ENCODE measurements around the gene C4A. TPM values are rescaled to one million over a fixed set of nuclear protein-coding genes. Genes with fewer than 3 reads are reported as not detected.
"Not testable (repeated sequence)": the region's sequence is repeated elsewhere in the genome, so short reads cannot be mapped to it uniquely, and the experiment has no call there.

The C4A gene
- total RNA-seq, 1 donor from 2014 or later = 1.3 TPM

DNA sequence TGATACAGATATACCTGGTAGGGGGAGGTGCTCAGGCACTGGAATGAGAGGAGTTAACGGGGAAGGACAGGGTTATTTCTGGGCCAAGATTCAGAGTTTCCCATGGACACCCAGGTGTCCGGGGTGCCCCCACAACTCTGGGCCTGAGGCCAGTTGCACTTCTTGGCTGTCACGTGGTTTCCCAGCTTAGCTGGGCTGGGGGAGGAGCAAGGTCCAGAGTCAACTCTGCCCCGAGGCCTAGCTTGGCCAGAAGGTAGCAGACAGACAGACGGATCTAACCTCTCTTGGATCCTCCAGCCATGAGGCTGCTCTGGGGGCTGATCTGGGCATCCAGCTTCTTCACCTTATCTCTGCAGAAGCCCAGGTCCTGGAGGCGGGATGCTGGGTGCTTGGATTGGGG lies 32.7 kb downstream of the C4A start, which contains the start of gene C4B:
Gene C4B, plus strand, starts transcription at position 249 of the 400 bp plus-strand sequence. Its CDS starts 51 bp downstream, at position 300.
- not testable (repeated sequence) for DNase-seq (ENCODE audit: extremely low read depth, low read depth, low spot score)

DNA sequence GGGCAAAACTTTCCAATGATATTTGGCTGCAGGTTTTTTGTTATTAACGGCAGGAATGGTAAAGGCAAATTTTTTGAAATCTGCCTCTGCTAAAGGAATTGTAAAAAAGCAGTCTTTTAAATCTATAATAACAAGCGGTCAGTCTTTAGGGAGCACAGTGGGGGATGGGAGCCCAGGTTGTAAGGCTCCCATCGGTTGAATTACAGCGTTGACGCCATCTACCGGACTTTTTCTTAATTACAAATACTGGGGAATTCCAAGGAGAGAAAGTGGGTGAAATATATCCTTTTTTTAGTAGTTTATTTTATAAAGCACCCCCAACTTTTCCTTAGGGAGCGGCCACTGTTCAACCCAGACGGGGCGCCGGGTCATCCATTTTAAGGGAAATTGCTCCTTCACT lies 40.2 kb downstream of the C4A start:
- DNase-seq (ENCODE audit: extremely low read depth, low read depth, low spot score) = not testable (repeated sequence)

DNA sequence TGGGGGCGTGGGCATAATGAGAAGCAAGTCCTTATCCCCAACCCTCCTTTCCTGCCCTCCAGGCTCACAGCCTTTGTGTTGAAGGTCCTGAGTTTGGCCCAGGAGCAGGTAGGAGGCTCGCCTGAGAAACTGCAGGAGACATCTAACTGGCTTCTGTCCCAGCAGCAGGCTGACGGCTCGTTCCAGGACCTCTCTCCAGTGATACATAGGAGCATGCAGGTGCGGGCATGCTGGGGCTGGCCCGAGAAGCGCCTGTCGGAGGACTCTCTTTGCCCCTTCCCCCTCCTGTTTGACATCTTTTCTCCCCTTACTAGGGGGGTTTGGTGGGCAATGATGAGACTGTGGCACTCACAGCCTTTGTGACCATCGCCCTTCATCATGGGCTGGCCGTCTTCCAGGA lies 46.8 kb downstream of the C4A start:
- not testable (repeated sequence) for DNase-seq (ENCODE audit: extremely low read depth, low read depth, low spot score)

DNA sequence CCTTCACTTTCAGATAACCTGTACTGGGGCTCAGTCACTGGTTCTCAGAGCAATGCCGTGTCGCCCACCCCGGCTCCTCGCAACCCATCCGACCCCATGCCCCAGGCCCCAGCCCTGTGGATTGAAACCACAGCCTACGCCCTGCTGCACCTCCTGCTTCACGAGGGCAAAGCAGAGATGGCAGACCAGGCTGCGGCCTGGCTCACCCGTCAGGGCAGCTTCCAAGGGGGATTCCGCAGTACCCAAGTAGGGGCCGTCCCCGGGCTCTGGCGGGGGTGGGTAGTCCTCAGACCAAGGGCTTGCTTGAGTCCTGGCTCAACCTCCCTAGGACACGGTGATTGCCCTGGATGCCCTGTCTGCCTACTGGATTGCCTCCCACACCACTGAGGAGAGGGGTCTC lies 47.7 kb downstream of the C4A start:
- DNase-seq (ENCODE audit: extremely low read depth, low read depth, low spot score) = not testable (repeated sequence)

DNA sequence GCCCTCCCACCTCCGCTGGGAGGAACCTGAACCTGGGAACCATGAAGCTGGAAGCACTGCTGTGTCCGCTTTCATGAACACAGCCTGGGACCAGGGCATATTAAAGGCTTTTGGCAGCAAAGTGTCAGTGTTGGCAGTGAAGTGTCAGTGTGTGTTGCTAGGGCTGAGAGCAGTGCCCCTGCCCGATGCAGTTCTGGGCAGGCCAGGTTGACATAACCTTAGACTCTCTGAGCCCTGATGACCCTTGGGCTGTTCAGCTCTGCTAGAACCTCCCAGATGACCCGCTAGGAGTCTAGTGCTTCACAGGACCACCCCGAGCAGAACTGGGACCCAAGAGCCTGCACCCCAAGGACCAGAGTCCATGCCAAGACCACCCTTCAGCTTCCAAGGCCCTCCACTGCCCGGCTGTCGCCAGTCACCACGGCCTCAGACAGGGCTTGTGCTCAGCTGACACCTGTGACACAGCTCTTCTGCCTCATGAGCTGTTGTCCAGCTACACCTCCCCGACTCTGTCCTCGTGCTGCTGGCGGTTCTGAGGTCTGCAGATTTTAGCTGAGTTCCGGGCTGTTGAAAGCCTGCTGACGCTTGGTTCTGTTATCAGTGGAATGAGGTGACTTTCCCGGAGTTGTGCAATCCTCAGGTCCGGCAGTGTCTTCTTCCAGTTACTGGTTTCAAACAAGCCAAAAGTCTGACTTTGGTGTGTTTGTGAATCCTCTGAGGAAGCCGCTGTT lies 53.6 kb downstream of the C4A start:
- not testable (repeated sequence) for DNase-seq (ENCODE audit: extremely low read depth, low read depth, low spot score)

DNA sequence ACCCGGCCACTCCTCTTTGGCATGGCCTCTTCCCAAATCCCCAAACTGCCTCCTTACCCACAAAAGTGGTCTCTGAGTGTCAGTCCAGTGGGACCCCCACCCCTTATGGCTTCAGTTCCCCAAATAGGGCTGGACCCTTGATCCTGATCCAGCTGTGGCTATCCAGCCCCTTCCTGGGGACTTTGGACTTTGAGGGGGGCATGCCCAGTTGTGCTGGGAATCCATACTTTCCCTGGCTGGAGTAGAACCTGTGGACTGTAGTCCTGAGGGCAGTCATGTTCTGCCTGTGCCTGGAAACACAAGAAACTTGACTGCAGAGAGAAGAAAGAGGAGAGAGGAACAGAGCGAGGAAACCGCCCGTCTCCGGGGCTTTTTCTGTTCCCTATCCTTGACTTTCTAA lies 55.3 kb downstream of the C4A start:
- DNase-seq (ENCODE audit: extremely low read depth, low read depth, low spot score) = not testable (repeated sequence)

DNA sequence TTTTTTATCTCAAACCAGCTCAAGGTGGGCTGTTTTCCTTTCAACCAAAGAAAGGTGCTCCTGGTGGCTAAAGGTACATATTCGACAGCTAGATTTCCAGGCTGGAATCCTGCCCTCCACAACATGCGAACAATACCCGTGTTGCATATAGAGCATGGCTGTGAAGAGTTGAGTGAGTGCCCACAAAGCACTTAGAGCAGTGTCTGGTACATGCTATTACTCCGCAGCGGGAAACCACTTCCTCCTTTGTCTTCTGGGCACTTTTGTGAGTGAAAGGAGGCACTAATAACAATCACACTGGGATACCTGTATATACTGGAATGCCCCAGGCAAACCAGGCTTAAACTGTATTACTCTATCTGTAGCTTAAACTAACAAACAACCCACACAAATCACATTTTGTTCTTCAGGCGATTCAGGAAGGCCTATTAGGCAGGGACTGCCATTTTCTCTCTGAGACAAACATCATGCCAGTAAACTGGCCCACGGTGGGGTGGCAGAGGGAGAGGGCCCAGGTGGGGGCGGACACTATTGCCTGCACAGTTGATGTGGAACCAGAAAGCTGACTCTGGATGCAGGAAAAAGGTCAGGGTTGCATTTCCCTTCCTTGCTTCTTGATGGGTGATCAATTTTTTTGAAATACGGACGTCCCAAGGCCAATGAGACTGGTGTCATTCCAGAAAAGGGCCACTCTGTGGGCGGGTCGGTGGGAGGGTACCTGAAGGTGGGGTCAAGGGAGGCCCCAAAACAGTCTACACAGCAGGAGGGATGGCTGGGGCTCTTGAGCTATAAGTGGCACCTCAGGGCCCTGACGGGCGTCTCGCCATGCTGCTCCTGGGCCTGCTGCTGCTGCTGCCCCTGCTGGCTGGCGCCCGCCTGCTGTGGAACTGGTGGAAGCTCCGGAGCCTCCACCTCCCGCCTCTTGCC lies 56.0 kb downstream of the C4A start, which contains the start of gene CYP21A2:
Gene CYP21A2, plus strand, starts transcription at position 818 of the 927 bp plus-strand sequence. Its CDS starts 8 bp downstream, at position 826.
- not testable (repeated sequence) for DNase-seq (ENCODE audit: extremely low read depth, low read depth, low spot score)

DNA sequence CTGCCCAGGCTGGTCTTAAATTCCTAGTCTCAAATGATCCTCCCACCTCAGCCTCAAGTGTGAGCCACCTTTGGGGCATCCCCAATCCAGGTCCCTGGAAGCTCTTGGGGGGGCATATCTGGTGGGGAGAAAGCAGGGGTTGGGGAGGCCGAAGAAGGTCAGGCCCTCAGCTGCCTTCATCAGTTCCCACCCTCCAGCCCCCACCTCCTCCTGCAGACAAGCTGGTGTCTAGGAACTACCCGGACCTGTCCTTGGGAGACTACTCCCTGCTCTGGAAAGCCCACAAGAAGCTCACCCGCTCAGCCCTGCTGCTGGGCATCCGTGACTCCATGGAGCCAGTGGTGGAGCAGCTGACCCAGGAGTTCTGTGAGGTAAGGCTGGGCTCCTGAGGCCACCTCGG lies 57.0 kb downstream of the C4A start:
- not testable (repeated sequence) for DNase-seq (ENCODE audit: extremely low read depth, low read depth, low spot score)

DNA sequence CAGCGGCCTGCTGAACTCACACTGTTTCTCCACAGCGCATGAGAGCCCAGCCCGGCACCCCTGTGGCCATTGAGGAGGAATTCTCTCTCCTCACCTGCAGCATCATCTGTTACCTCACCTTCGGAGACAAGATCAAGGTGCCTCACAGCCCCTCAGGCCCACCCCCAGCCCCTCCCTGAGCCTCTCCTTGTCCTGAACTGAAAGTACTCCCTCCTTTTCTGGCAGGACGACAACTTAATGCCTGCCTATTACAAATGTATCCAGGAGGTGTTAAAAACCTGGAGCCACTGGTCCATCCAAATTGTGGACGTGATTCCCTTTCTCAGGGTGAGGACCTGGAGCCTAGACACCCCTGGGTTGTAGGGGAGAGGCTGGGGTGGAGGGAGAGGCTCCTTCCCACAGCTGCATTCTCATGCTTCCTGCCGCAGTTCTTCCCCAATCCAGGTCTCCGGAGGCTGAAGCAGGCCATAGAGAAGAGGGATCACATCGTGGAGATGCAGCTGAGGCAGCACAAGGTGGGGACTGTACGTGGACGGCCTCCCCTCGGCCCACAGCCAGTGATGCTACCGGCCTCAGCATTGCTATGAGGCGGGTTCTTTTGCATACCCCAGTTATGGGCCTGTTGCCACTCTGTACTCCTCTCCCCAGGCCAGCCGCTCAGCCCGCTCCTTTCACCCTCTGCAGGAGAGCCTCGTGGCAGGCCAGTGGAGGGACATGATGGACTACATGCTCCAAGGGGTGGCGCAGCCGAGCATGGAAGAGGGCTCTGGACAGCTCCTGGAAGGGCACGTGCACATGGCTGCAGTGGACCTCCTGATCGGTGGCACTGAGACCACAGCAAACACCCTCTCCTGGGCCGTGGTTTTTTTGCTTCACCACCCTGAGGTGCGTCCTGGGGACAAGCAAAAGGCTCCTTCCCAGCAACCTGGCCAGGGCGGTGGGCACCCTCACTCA lies 57.7 kb downstream of the C4A start:
- not testable (repeated sequence) for DNase-seq (ENCODE audit: extremely low read depth, low read depth, low spot score)

DNA sequence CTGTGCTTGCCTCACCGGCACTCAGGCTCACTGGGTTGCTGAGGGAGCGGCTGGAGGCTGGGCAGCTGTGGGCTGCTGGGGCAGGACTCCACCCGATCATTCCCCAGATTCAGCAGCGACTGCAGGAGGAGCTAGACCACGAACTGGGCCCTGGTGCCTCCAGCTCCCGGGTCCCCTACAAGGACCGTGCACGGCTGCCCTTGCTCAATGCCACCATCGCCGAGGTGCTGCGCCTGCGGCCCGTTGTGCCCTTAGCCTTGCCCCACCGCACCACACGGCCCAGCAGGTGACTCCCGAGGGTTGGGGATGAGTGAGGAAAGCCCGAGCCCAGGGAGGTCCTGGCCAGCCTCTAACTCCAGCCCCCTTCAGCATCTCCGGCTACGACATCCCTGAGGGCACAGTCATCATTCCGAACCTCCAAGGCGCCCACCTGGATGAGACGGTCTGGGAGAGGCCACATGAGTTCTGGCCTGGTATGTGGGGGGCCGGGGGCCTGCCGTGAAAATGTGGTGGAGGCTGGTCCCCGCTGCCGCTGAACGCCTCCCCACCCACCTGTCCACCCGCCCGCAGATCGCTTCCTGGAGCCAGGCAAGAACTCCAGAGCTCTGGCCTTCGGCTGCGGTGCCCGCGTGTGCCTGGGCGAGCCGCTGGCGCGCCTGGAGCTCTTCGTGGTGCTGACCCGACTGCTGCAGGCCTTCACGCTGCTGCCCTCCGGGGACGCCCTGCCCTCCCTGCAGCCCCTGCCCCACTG lies 58.6 kb downstream of the C4A start:
- DNase-seq (ENCODE audit: extremely low read depth, low read depth, low spot score) = not testable (repeated sequence)

DNA sequence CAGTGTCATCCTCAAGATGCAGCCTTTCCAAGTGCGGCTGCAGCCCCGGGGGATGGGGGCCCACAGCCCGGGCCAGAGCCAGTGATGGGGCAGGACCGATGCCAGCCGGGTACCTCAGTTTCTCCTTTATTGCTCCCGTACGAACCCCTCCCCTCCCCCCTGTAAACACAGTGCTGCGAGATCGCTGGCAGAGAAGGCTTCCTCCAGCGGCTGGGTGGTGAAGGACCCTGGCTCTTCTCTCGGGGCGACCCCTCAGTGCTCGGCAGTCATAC lies 59.1 kb downstream of the C4A start:
- not testable (repeated sequence) for DNase-seq (ENCODE audit: extremely low read depth, low read depth, low spot score)

DNA sequence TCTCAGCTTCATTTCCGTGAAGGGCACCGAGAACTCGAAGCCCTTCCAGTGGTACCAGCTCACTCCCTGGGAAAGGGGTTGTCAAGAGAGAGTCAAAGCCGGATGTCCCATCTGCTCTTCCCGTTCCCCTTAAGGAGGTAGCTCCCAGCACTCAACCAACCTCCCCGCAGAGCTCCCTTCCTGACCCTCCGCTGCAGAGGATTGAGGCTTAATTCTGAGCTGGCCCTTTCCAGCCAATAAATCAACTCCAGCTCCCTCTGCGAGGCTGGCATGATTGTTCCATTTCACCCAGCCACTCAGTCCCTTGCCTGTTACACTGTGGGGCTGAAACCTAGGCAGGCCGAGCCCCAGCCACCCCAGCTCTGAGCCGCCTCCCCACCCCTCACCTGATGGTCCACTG lies 59.5 kb downstream of the C4A start:
- not testable (repeated sequence) for DNase-seq (ENCODE audit: extremely low read depth, low read depth, low spot score)

DNA sequence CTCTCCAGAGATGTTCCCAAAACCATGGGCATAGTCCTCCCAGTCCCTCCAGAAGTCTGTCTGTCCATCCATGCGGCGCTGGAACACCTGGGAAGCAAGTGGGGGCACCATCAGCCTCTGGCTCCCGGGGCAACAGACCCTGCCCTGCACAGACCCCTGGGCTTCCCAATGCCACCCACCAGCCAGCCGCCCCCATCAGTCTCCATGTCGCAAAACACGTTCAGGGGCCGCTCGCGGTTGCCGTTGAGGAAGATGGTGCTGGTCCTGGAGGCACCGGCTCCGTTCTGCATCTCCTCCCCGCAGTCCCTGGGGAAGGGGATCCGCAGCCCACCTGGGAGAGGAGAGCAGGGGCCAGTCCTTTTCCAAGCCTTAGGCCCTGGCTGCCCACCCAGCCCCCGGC lies 60.4 kb downstream of the C4A start:
- DNase-seq (ENCODE audit: extremely low read depth, low read depth, low spot score) = not testable (repeated sequence)

DNA sequence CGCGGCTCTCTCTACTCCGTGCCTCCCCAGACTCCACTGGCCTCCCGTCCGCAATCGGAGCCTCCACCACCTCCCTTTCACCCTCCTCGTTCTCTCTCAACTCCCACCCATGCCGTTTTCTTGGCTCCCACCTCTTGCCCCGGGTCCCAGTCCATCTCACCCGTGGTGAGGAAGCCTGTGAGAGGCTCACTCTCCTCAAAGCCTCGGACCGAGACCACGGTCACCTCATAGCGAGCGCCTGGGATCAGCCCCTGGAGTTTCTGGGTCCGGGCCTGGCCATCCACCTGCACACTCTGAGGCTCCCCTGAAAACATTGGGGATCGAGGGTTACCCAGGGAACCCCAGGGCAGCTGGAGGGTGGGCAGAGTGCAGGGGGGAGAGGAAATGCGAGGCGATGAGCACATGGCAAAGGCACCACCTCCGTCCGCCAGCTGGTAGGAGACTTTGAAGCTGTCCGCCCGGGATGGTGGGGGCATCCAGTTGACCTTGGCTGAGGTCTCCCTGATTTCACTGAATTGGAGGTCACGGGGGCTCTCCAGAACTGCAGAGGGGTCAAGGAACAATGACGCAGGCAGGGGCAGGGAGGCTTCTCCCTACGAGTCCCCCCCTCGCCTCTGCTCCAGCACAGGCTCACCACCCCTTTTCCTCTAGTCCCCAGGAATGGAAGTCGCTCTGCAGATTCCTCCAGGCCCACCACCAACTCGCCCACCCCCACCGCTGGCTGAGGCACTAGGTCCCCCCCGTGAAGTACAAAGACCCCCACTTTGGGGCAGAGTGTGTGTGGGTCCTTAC lies 61.9 kb downstream of the C4A start:
- DNase-seq (ENCODE audit: extremely low read depth, low read depth, low spot score) = not testable (repeated sequence)

DNA sequence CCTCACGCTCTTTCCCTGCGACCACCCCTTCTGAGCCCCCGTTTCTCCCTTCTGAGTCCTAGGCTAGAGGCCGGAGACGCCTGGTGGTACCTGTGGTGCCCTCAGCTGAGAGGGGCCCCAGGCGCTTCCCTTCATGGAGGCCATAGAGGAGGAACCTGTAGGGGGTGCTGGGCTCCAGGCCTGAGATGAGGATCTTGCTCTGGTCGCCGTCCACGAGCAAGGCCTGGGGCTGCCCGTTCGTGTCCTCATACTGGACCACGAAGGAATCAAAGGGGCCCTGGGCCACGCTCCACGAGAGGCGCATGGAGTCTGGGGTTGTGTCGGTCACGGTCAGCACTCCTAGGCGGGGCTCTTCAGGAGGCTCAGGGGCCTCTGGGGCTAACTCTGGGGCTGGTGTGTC lies 63.1 kb downstream of the C4A start:
- DNase-seq (ENCODE audit: extremely low read depth, low read depth, low spot score) = not testable (repeated sequence)

DNA sequence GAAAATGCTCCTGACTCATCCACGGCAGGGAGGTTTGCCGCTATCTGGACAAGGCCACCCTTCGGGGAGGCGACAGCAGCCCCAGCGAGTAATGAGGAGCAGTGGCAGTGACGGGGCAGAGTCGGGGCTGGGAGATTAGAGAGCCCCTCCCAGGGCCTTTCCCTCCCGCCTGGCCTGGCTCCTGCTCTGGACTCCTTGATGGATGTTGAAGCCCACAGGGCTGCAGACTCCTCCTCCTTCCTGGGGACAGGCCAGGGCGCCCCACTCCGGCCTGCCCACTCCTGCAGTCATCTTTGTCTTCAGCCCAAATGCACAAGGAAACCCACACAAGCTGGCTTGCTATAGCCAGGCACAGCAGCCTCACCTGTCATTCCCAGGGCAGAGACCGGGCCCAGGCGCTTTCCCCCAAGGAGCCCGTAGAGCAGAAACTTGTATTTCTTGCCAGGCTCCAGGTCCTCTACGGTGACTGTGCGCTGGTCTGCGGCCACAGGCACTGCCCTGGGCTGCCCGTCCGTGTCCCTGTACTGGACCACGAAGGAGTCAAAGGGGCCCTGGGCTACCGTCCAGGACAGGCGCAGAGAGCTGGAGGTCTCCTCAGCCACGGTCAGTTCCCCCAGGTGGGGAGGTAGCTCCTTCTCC lies 64.1 kb downstream of the C4A start:
- DNase-seq (ENCODE audit: extremely low read depth, low read depth, low spot score) = no peak

DNA sequence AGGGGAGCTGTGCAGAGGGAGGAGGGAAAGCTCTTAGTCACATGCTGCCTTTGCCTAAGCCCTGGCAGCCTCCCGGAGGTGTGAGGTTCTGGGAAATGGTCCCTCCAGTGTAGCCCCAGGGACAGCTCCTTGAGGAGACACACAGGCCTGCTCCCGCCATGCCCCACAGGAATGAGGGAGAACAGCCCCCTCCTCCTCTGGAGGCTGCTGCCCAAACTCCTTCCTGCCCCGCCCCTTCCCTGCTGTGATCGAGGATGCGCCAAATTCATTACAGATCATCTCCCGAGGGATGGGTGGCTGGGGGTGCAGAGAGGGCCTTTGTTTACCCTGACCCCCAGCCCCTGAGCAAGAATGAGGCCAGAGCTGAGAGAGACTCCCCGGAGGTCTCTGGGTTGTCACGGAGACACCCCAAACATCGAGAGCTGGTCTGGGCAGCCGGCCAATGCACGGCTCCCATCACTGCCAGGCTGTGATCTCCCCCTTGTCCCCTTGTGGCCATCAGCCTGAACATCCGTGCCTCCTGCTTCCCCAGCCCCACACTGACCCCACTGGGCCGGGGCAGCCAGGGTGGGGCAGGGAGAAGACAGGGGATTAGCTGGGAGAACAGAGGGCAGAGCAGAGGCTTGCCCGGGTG lies 64.7 kb downstream of the C4A start:
- DNase-seq (ENCODE audit: extremely low read depth, low read depth, low spot score) = no peak

DNA sequence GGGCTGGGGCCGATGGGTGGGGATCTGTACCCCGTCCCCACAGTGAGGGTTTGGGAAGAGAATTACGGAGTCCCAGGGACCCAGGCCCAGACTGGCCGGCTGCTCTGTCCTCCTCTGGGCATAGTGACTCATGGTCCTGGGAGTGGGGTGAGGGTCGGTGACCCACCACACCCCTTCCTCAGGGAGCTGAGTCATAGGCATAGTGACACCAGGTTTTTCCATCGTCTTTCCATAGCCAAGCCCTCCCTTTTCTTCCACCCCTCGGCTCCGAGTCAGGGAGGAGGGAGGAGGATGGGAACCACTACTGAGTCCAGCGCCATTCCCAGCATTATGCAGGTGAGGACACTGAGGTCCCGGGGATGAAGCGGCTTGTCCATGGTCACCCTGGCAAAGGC lies 65.2 kb downstream of the C4A start:
- no peak for DNase-seq (ENCODE audit: extremely low read depth, low read depth, low spot score)

Measured in glomerular endothelial cell (primary cell).